ENCODE data around the gene SLC1A5. TPM values are rescaled to one million over a fixed set of nuclear protein-coding genes. Genes with fewer than 3 reads are reported as not detected.

SLC1A5 gene
- polyA plus RNA-seq, 2 donors = 40.3 to 84.4 TPM

Other genes starting within 250 kb of the SLC1A5 start
- gene CALM3, start 187.3 kb downstream of the SLC1A5 start, polyA plus RNA-seq = 10 to 100 TPM; 87.0 to 90.8 TPM
- under 1 TPM; 0.47 to 0.86 TPM for gene PTGIR, start 163.5 kb downstream of the SLC1A5 start, polyA plus RNA-seq
- not detected for gene GNG8, start 152.4 kb downstream of the SLC1A5 start, polyA plus RNA-seq
- 1 to 10 TPM; 1.1 to 3.2 TPM for gene DACT3, start 127.4 kb downstream of the SLC1A5 start, polyA plus RNA-seq
- gene PRKD2, start 71.5 kb downstream of the SLC1A5 start, polyA plus RNA-seq = 10 to 100 TPM; 30.1 to 34.7 TPM
- 10 to 100 TPM in 1 of 2 donors, 1 to 10 TPM in 1; 7.1 to 10.1 TPM for gene FKRP, start 42.5 kb downstream of the SLC1A5 start, polyA plus RNA-seq
- 10 to 100 TPM; 53.2 to 55.6 TPM for gene STRN4, start 42.1 kb downstream of the SLC1A5 start, polyA plus RNA-seq
- 100 to 1,000 TPM in 1 of 2 donors, 10 to 100 TPM in 1; 71.2 to 157 TPM for gene AP2S1, start 62.3 kb upstream of the SLC1A5 start, polyA plus RNA-seq
- gene ARHGAP35, start 72.4 kb upstream of the SLC1A5 start, polyA plus RNA-seq = 10 to 100 TPM in 1 of 2 donors, 1 to 10 TPM in 1; 9.6 to 15.2 TPM
- gene NPAS1, start 231.2 kb upstream of the SLC1A5 start, polyA plus RNA-seq = 1 to 10 TPM in 1 of 2 donors, under 1 TPM in 1; 0.56 to 1.2 TPM

All from esophagus (tissue), 2 donors.